HG02623 (cell line): Measurements from ENCODE around the gene SPRR3.

Experiments used
- ATAC-seq: cut with Tn5 transposase; IDR thresholded peaks from one replicate; pipeline ENCODE4 v1.9.1; 2021; ENCODE audit warnings: moderate library complexity; ENCODE audit not compliant: unreplicated experiment

Gene SPRR3

GRCh38 chr1:153049211-153049610 is 47.7 kb downstream of the SPRR3 start:
- no peak for ATAC-seq
